ENCODE data around the gene FAM193B. TPM values are rescaled to one million over a fixed set of nuclear protein-coding genes. Genes with fewer than 3 reads are reported as not detected.
A peak's percentile ranks its signal among the peaks of the same experiment; 100 is the strongest.

FAM193B gene
- polyA plus RNA-seq, 3 donors: 1.6 to 216 (median 1.9) TPM

GRCh38 chr5:177601126-177601525 is 46.8 kb upstream of the FAM193B start:
- no peaks in the 10 kb centered on the region for H3K9me3 ChIP-seq (replicated peaks in 1 of 2; ENCODE audit: control insufficient read depth in 1 of 2, insufficient read depth in 1 of 2, low read length in 2 of 2)
- H3K4me1 ChIP-seq (ENCODE audit: control insufficient read depth in 1 of 2, insufficient read depth in 2 of 2, low read length in 2 of 2): peaks cover 19 to 23% of the 10 kb centered on the region in 2 donors
- TF ChIP-seq, protein P1, sequence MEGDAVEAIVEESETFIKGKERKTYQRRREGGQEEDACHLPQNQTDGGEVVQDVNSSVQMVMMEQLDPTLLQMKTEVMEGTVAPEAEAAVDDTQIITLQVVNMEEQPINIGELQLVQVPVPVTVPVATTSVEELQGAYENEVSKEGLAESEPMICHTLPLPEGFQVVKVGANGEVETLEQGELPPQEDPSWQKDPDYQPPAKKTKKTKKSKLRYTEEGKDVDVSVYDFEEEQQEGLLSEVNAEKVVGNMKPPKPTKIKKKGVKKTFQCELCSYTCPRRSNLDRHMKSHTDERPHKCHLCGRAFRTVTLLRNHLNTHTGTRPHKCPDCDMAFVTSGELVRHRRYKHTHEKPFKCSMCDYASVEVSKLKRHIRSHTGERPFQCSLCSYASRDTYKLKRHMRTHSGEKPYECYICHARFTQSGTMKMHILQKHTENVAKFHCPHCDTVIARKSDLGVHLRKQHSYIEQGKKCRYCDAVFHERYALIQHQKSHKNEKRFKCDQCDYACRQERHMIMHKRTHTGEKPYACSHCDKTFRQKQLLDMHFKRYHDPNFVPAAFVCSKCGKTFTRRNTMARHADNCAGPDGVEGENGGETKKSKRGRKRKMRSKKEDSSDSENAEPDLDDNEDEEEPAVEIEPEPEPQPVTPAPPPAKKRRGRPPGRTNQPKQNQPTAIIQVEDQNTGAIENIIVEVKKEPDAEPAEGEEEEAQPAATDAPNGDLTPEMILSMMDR (IDR thresholded peaks at IDR 0.05): no peak
- Mint-ChIP-seq H3K9me3 (peaks cover 0 to 2% (median 0%) of the 10 kb centered on the region in 7 donors), H3K27ac (peak overlapping the region in 5 of 7 donors; percentile 88 to 95 (median 90)), H3K36me3 (peaks cover 25 to 29% of the 10 kb centered on the region in 2 donors), H3K4me1 (peaks cover 30% of the 10 kb centered on the region), H3K4me3 (peak overlapping the region; percentile 83 to 97), H3K27me3 (ENCODE audit: low read depth in 3 of 3) (peaks cover 0 to 3% (median 1%) of the 10 kb centered on the region in 3 donors)
- no peaks in the 10 kb centered on the region for H3K27me3 ChIP-seq (ENCODE audit: control insufficient read depth in 2 of 2, insufficient read depth in 2 of 2, low read length in 2 of 2)
- WGBS (ENCODE audit: insufficient coverage): 95% methylated on average over 9 of the region's 11 CpGs
- intact Hi-C loops (cut with micrococcal nuclease): no loop called here
- H3K27ac ChIP-seq (ENCODE audit: low read depth in 1 of 2, low read length in 2 of 2): peak overlapping the region in 1 of 2 donors; percentile 91
- no peak overlapping the region for H3K9ac ChIP-seq (ENCODE audit: insufficient read depth, low read length, poor library complexity, severe bottlenecking)
- H3K4me2 ChIP-seq (replicated peaks; ENCODE audit: extremely low read depth, low read length, poor library complexity, severe bottlenecking): peak overlapping the region; percentile 98
- peaks cover 8 to 29% of the 10 kb centered on the region in 2 donors for H3K36me3 ChIP-seq (replicated peaks in 1 of 2; ENCODE audit: control insufficient read depth in 1 of 2, insufficient read depth in 2 of 2, low read length in 2 of 2)
- peak overlapping the region in 1 of 3 experiments; percentile 90 for H3K4me3 ChIP-seq (replicated peaks in 1 of 3; ENCODE audit: low read depth in 2 of 3, low read length in 3 of 3)
- H2AFZ ChIP-seq (ENCODE audit: insufficient read depth, low read depth, low read length, poor library complexity, severe bottlenecking): peak overlapping the region; percentile 97
- peaks cover 11% of the 10 kb centered on the region for H4K20me1 ChIP-seq (ENCODE audit: insufficient read depth, low read length)
- peaks cover 15% of the 10 kb centered on the region for H3K79me2 ChIP-seq (ENCODE audit: insufficient read depth, low read length)
- DNase-seq: no peak

GRCh38 chr5:177600508-177601018 is 46.2 kb upstream of the FAM193B start:
- no peaks in the 10 kb centered on the region for H3K9me3 ChIP-seq (replicated peaks in 1 of 2; ENCODE audit: control insufficient read depth in 1 of 2, insufficient read depth in 1 of 2, low read length in 2 of 2)
- peaks cover 0 to 3% (median 1%) of the 10 kb centered on the region in 3 donors for H3K27me3 Mint-ChIP-seq (ENCODE audit: low read depth in 3 of 3)
- intact Hi-C loops (cut with micrococcal nuclease): no loop called here
- peaks cover 19 to 23% of the 10 kb centered on the region in 2 donors for H3K4me1 ChIP-seq (ENCODE audit: control insufficient read depth in 1 of 2, insufficient read depth in 2 of 2, low read length in 2 of 2)
- DNase-seq: peak in 1 of 3 donors; percentile 25
- peak overlapping the region; percentile 63 to 90 (median 73) for H3K4me3 ChIP-seq (replicated peaks in 1 of 3; ENCODE audit: low read depth in 2 of 3, low read length in 3 of 3)
- H3K79me2 ChIP-seq (ENCODE audit: insufficient read depth, low read length): peaks cover 15% of the 10 kb centered on the region
- TF ChIP-seq, protein P1 (IDR thresholded peaks at IDR 0.05): no peak
- peaks cover 0 to 2% (median 0%) of the 10 kb centered on the region in 7 donors for H3K9me3 Mint-ChIP-seq
- no peaks in the 10 kb centered on the region for H3K27me3 ChIP-seq (ENCODE audit: control insufficient read depth in 2 of 2, insufficient read depth in 2 of 2, low read length in 2 of 2)
- peak overlapping the region; percentile 98 for H3K4me2 ChIP-seq (replicated peaks; ENCODE audit: extremely low read depth, low read length, poor library complexity, severe bottlenecking)
- peak overlapping the region; percentile 83 to 97 for H3K4me3 Mint-ChIP-seq
- peak overlapping the region; percentile 97 for H2AFZ ChIP-seq (ENCODE audit: insufficient read depth, low read depth, low read length, poor library complexity, severe bottlenecking)
- peaks cover 14 to 29% of the 10 kb centered on the region in 2 donors for H3K36me3 ChIP-seq (replicated peaks in 1 of 2; ENCODE audit: control insufficient read depth in 1 of 2, insufficient read depth in 2 of 2, low read length in 2 of 2)
- WGBS (ENCODE audit: insufficient coverage): 3% methylated on average over 12 of the region's 16 CpGs
- H3K4me1 Mint-ChIP-seq: peaks cover 33% of the 10 kb centered on the region
- H3K9ac ChIP-seq (ENCODE audit: insufficient read depth, low read length, poor library complexity, severe bottlenecking): peak overlapping the region; percentile 91
- H3K27ac Mint-ChIP-seq: peak overlapping the region; percentile 88 to 95 (median 91)
- H4K20me1 ChIP-seq (ENCODE audit: insufficient read depth, low read length): peaks cover 17% of the 10 kb centered on the region
- H3K36me3 Mint-ChIP-seq: peaks cover 25 to 29% of the 10 kb centered on the region in 2 donors
- H3K27ac ChIP-seq (ENCODE audit: low read depth in 1 of 2, low read length in 2 of 2): peak overlapping the region; percentile 80 to 91

All from CD14-positive monocyte (primary cell).